ENCODE data around the gene CEP76.

Gene CEP76

GRCh38 chr18:12702221-12703095, at the start of gene CEP76, which contains the start of gene PSMG2:
CEP76 (minus strand) TSS chr18:12702723; CDS start chr18:12702548, 175 bp downstream.
PSMG2 (plus strand) TSS chr18:12703042; CDS start chr18:12703108, 66 bp downstream.
- DNase-seq (ENCODE audit: low read depth): peak; percentile 82

GRCh38 chr18:12751891-12752290, 49.4 kb upstream of the CEP76 start:
- no peak for DNase-seq (ENCODE audit: low read depth)

GRCh38 chr18:12751503-12751884, 49.0 kb upstream of the CEP76 start:
- DNase-seq (ENCODE audit: low read depth): no peak

- DNase-seq (ENCODE audit: low read depth): no peak
Measured at GRCh38 chr18:12750715-12751502, 48.4 kb upstream of the CEP76 start.

- DNase-seq (ENCODE audit: low read depth): no peak
Measured at GRCh38 chr18:12750076-12750714, 47.7 kb upstream of the CEP76 start.

GRCh38 chr18:12749121-12749520, 46.6 kb upstream of the CEP76 start:
- no peak for DNase-seq (ENCODE audit: low read depth)

- DNase-seq (ENCODE audit: low read depth): peak; percentile 27
Measured at GRCh38 chr18:12748671-12749070, 46.1 kb upstream of the CEP76 start.

- peak; percentile 50 for DNase-seq (ENCODE audit: low read depth)
Measured at GRCh38 chr18:12747530-12748315, 45.2 kb upstream of the CEP76 start.

- no peak for DNase-seq (ENCODE audit: low read depth)
Measured at GRCh38 chr18:12745095-12745795, 42.7 kb upstream of the CEP76 start.

GRCh38 chr18:12744103-12744502, 41.6 kb upstream of the CEP76 start:
- DNase-seq (ENCODE audit: low read depth): peak; percentile 74

- DNase-seq (ENCODE audit: low read depth): peak; percentile 77
Measured at GRCh38 chr18:12742453-12742852, 39.9 kb upstream of the CEP76 start.

GRCh38 chr18:12741351-12741750, 38.8 kb upstream of the CEP76 start:
- peak; percentile 68 for DNase-seq (ENCODE audit: low read depth)

- no peak for DNase-seq (ENCODE audit: low read depth)
Measured at GRCh38 chr18:12737243-12737902, 34.9 kb upstream of the CEP76 start.

GRCh38 chr18:12726774-12727550, 24.4 kb upstream of the CEP76 start:
- peak; percentile 66 for DNase-seq (ENCODE audit: low read depth)

GRCh38 chr18:12726331-12726730, 23.8 kb upstream of the CEP76 start:
- no peak for DNase-seq (ENCODE audit: low read depth)

- no peak for DNase-seq (ENCODE audit: low read depth)
Measured at GRCh38 chr18:12722731-12723130, 20.2 kb upstream of the CEP76 start.

GRCh38 chr18:12721495-12722275, 19.2 kb upstream of the CEP76 start:
- DNase-seq (ENCODE audit: low read depth): no peak

GRCh38 chr18:12711446-12711845, 8.9 kb upstream of the CEP76 start:
- DNase-seq (ENCODE audit: low read depth): no peak

GRCh38 chr18:12703664-12704063, 1.1 kb upstream of the CEP76 start:
- DNase-seq (ENCODE audit: low read depth): no peak

Measured in amniotic epithelial cell (primary cell).